A549 (cell line): ENCODE results near the gene PPP1R14B. TPM values are rescaled to one million over a fixed set of nuclear protein-coding genes. Genes with fewer than 3 reads are reported as not detected.

ENCODE experiments used
- ATAC-seq, 2 experiments: fragments of 200-7000 bp in 1 of 2; fragments of >200 bp in 1 of 2; cut with Nextera tagmentation in 1 of 2; cut with Tn5 transposase in 1 of 2; 3 replicates each; pipeline versions ENCODE4 v1.8.0 to v1.9.1; 2018 to 2020; ENCODE audit warnings: mild to moderate bottlenecking in 1 of 2, moderate library complexity in 1 of 2
- CTCF ChIA-PET: fragments of 300-600 bp; sonication (Branson Sonifier 250); formaldehyde crosslinking; extraction: SDS; loops from one replicate; lab custom pipeline; 2021; ENCODE audit warnings: antibody characterized with exemption, inconsistent platforms; lab: Yijun Ruan, JAX
- POLR2A ChIA-PET: fragments of 350-600 bp; formaldehyde crosslinking; extraction: SDS; loops from one replicate; lab custom pipeline; 2021; ENCODE audit warnings: antibody characterized with exemption, inconsistent platforms; lab: Yijun Ruan, JAX
- DNase-seq, 2 experiments: peaks; one replicate each; pipeline versions ENCODE4 v3.0.0 to v3.0.0-alpha.2; 2011 to 2016; ENCODE audit warnings: low read depth in 1 of 2, low spot score in 1 of 2
- FAIRE-seq: peaks from 2 replicates; lab custom pipeline; 2011; peaks lifted over from hg19 to GRCh38; lab: Jason Lieb, UNC
- H3K27ac ChIP-seq, 2 experiments: fragments of >200 bp; sonication (Bioruptor Twin); formaldehyde crosslinking; 3 replicates each; pipeline ENCODE4 v1.5.1; 2016 to 2017
- H3K4me1 ChIP-seq: fragments of >200 bp; sonication (Bioruptor Twin); formaldehyde crosslinking; 3 replicates; pipeline ENCODE4 v1.6.1; 2016
- H3K4me2 ChIP-seq: fragments of >200 bp; sonication (Bioruptor Twin); formaldehyde crosslinking; 3 replicates; pipeline ENCODE4 v1.6.1; 2016
- H3K4me3 ChIP-seq: fragments of >200 bp; sonication (Bioruptor Twin); formaldehyde crosslinking; 3 replicates; pipeline ENCODE4 v1.5.1; 2016
- H3K9me3 ChIP-seq: fragments of >200 bp; sonication (Bioruptor Twin); formaldehyde crosslinking; 3 replicates; pipeline ENCODE4 v1.6.1; 2016
- BHLHE40 ChIP-seq: IDR thresholded peaks from 2 replicates; pipeline ENCODE4 v1.6.1; 2012; ENCODE audit warnings: low read depth, low read length, inconsistent platforms
- CBX8 ChIP-seq: fragments of 200-600 bp; sonication (generic); IDR thresholded peaks from 2 replicates; pipeline ENCODE4 v1.6.1; 2016
- EHF ChIP-seq: fragments of 250-450 bp; sonication (Bioruptor Pico); IDR thresholded peaks from 2 replicates; pipeline ENCODE4 v1.5.0; 2020; ENCODE audit warnings: mild to moderate bottlenecking
- EP300 ChIP-seq, 2 experiments: fragments of >200 bp; sonication (Bioruptor Twin); formaldehyde crosslinking; IDR thresholded peaks; 2 replicates in 1 of 2; 3 replicates in 1 of 2; pipeline ENCODE4 v1.6.1; 2016 to 2017
- FOXS1 ChIP-seq: fragments of 250-450 bp; sonication (Bioruptor Pico); IDR thresholded peaks from 2 replicates; pipeline ENCODE4 v1.5.0; 2020; ENCODE audit warnings: mild to moderate bottlenecking, moderate library complexity
- HDAC2 ChIP-seq: fragments of 200-600 bp; sonication (generic); IDR thresholded peaks from 2 replicates; pipeline ENCODE4 v1.6.1; 2016
- HOXA7 ChIP-seq: fragments of 250-450 bp; sonication (Bioruptor Pico); IDR thresholded peaks from 2 replicates; pipeline ENCODE4 v1.5.0; 2020; ENCODE audit warnings: mild to moderate bottlenecking, moderate library complexity
- HOXB13 ChIP-seq: fragments of 250-450 bp; sonication (Bioruptor Pico); IDR thresholded peaks from 2 replicates; pipeline ENCODE4 v1.5.0; 2020; ENCODE audit warnings: low read depth, mild to moderate bottlenecking, moderate library complexity
- HOXB5 ChIP-seq: fragments of 250-450 bp; sonication (Bioruptor Pico); IDR thresholded peaks from 2 replicates; pipeline ENCODE4 v1.5.0; 2020; ENCODE audit warnings: mild to moderate bottlenecking, moderate library complexity
- JUN ChIP-seq, 2 experiments: fragments of >200 bp; sonication (Bioruptor Twin); formaldehyde crosslinking; IDR thresholded peaks; 2 replicates in 1 of 2; 3 replicates in 1 of 2; pipeline ENCODE4 v1.6.1; 2016 to 2017
- KDM1A ChIP-seq: fragments of 200-600 bp; sonication (generic); IDR thresholded peaks from 2 replicates; pipeline ENCODE4 v1.6.1; 2016; ENCODE audit warnings: low read depth, mild to moderate bottlenecking
- MAFK ChIP-seq: fragments of 450-650 bp; IDR thresholded peaks from 2 replicates; pipeline ENCODE4 v1.6.1; 2014; ENCODE audit not compliant: partially characterized antibody
- MAZ ChIP-seq: fragments of 150-350 bp; IDR thresholded peaks from 2 replicates; pipeline ENCODE4 v1.6.1; 2014; ENCODE audit warnings: antibody characterized with exemption, low read depth, low read length, borderline replicate concordance
- NFE2L2 ChIP-seq: fragments of 150-350 bp; conservative IDR thresholded peaks from 2 replicates; pipeline ENCODE4 v1.6.1; 2014; ENCODE audit warnings: low read length
- POLR2A ChIP-seq: IDR thresholded peaks from 2 replicates; pipeline ENCODE4 v1.6.1; 2012; ENCODE audit warnings: mild to moderate bottlenecking, low read length
- RAD21 ChIP-seq, 2 experiments: fragments of >200 bp in 1 of 2; sonication (Bioruptor Twin) in 1 of 2; formaldehyde crosslinking in 1 of 2; IDR thresholded peaks in 1 of 2; conservative IDR thresholded peaks in 1 of 2; 2 replicates in 1 of 2; 3 replicates in 1 of 2; pipeline ENCODE4 v1.6.1; 2012 to 2018; ENCODE audit warnings: inconsistent platforms in 1 of 2
- RCOR1 ChIP-seq: fragments of 150-350 bp; IDR thresholded peaks from 2 replicates; pipeline ENCODE4 v1.6.1; 2014; ENCODE audit warnings: antibody characterized with exemption, low read length, low read depth
- RFX5 ChIP-seq: fragments of 450-650 bp; IDR thresholded peaks from 2 replicates; pipeline ENCODE4 v1.7.1; 2014; ENCODE audit warnings: antibody characterized with exemption, mild to moderate bottlenecking, moderate library complexity
- RNF2 ChIP-seq: fragments of 200-600 bp; sonication (generic); IDR thresholded peaks from 2 replicates; pipeline ENCODE4 v1.6.1; 2016; ENCODE audit warnings: low read depth, mild to moderate bottlenecking, antibody characterized with exemption, moderate library complexity, borderline replicate concordance
- SREBF2 ChIP-seq: fragments of 450-650 bp; IDR thresholded peaks from 2 replicates; pipeline ENCODE4 v1.6.1; 2014; ENCODE audit warnings: mild to moderate bottlenecking, moderate library complexity
- TP53 ChIP-seq: fragments of 250-450 bp; sonication (Bioruptor Pico); IDR thresholded peaks from 2 replicates; pipeline ENCODE4 v1.5.0; 2021; ENCODE audit warnings: mild to moderate bottlenecking, moderate library complexity
- ZC3H11A ChIP-seq: fragments of 450-650 bp; IDR thresholded peaks from 2 replicates; pipeline ENCODE4 v1.6.1; 2014; ENCODE audit warnings: antibody characterized with exemption, mild to moderate bottlenecking
- ZFP36 ChIP-seq: fragments of 450-650 bp; IDR thresholded peaks from 2 replicates; pipeline ENCODE4 v1.6.1; 2014; ENCODE audit warnings: borderline replicate concordance; ENCODE audit not compliant: partially characterized antibody
- ZNF302 ChIP-seq: fragments of 250-450 bp; sonication (Bioruptor Pico); IDR thresholded peaks from 2 replicates; pipeline ENCODE4 v1.9.0; 2021; ENCODE audit warnings: inconsistent platforms, mild to moderate bottlenecking, moderate library complexity
- ZSCAN20 ChIP-seq: fragments of 250-450 bp; sonication (Bioruptor Pico); IDR thresholded peaks from 2 replicates; pipeline ENCODE4 v1.8.0; 2022; ENCODE audit warnings: mild to moderate bottlenecking, moderate library complexity
- WGBS: methylation state at CpG from one replicate; pipeline ENCODE4 v1.1.6; 2017; ENCODE audit errors: missing lambda C conversion rate; 5-methylcytosine and 5-hydroxymethylcytosine counted together
- polyA plus RNA-seq, 4 experiments: library from polyadenylated mRNA; depleted of rRNA in 3 of 4; stranded (reverse); fragments of >200 nt; fragmentation: RNase III in 1 of 4; extraction: RNeasy Plus Mini Kit Qiagen cat#74134 plus additional on column Dnase treatment in 1 of 4; gene quantifications; 2 replicates in 3 of 4; 3 replicates in 1 of 4; pipeline ENCODE4 v1.2.3, GENCODE V29; 2011 to 2017
- TF ChIP-seq, protein P1 (sequence below): IDR thresholded peaks from 2 replicates; pipeline ENCODE4 v1.6.1; 2012; ENCODE audit warnings: low read depth, borderline replicate concordance
- TF ChIP-seq, protein P2 (sequence below): IDR thresholded peaks from 2 replicates; pipeline ENCODE4 v1.6.1; 2012
- TF ChIP-seq, protein P3 (sequence below): fragments of 450-650 bp; IDR thresholded peaks from 2 replicates; pipeline ENCODE4 v1.6.1; 2014; ENCODE audit warnings: antibody characterized with exemption
- TF ChIP-seq, protein P4 (sequence below): fragments of 150-350 bp; IDR thresholded peaks from 2 replicates; pipeline ENCODE4 v1.6.1; 2014; ENCODE audit warnings: low read depth, mild to moderate bottlenecking, low read length
- TF ChIP-seq, protein P5 (sequence below): fragments of >200 bp; sonication (Bioruptor Twin); formaldehyde crosslinking; IDR thresholded peaks from 3 replicates; pipeline ENCODE4 v1.5.1; 2016
- TF ChIP-seq, protein P6 (sequence below): fragments of 250-450 bp; sonication (Bioruptor Pico); IDR thresholded peaks from 2 replicates; pipeline ENCODE4 v1.5.0; 2020; ENCODE audit warnings: low read depth, mild to moderate bottlenecking, moderate library complexity

PPP1R14B gene
- polyA plus RNA-seq, 2 of the 4 experiments (the other 2 are of a cell fraction): 152 to 154 TPM

DNA sequence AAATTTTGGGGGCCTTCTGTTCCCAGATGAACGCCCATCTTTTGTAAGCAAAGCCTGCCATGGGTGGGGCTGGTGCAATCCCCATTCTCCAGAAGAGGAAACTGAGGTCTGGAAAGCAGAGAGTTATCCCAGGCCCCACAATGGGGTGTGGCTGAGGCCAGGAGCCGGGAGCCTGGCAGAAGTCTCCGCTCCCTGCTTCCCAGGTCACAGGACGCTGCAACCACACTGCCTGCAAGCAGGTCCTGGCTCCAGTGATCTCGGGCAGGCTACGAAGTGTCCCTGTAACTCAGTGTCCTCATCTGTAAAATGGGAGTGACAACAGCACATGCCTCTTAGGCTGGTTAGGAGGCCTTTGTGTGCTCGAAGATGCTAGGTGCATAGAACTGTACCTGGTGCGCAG is 6.3 kb upstream of the PPP1R14B start:
- peak overlapping the region in 1 of 2 experiments; percentile 94; a peak in 3 of 6 replicates for H3K27ac ChIP-seq
- DNase-seq (no peak), FAIRE-seq (no peak), ATAC-seq (no peak)
- peaks cover 27% of the 10 kb centered on the region for H3K4me1 ChIP-seq
- peak overlapping the region; percentile 98 for H3K4me2 ChIP-seq
- no peak overlapping the region for H3K4me3 ChIP-seq
- H3K9me3 ChIP-seq: no peaks in the 10 kb centered on the region
- ChIA-PET CTCF (interaction anchor here (0.5 to 12.2 kb wide), 7 partner anchors 12 to 1436 kb away, joined by 4 to 220 read pairs (median 14); partner anchors contain the start of genes CATSPERZ, ESRRA and KCNK4), POLR2A (interaction anchor here (1.5 kb wide), 1 partner anchor 12 kb away, joined by 5 read pairs; the partner anchor contains the start of gene FKBP2)
- TF ChIP-seq ZFP36 (no peak), KDM1A (peak; percentile 74; the same call in 1 of the 2 replicates)
- 66% methylated on average over 8 of the region's 8 CpGs for WGBS

DNA sequence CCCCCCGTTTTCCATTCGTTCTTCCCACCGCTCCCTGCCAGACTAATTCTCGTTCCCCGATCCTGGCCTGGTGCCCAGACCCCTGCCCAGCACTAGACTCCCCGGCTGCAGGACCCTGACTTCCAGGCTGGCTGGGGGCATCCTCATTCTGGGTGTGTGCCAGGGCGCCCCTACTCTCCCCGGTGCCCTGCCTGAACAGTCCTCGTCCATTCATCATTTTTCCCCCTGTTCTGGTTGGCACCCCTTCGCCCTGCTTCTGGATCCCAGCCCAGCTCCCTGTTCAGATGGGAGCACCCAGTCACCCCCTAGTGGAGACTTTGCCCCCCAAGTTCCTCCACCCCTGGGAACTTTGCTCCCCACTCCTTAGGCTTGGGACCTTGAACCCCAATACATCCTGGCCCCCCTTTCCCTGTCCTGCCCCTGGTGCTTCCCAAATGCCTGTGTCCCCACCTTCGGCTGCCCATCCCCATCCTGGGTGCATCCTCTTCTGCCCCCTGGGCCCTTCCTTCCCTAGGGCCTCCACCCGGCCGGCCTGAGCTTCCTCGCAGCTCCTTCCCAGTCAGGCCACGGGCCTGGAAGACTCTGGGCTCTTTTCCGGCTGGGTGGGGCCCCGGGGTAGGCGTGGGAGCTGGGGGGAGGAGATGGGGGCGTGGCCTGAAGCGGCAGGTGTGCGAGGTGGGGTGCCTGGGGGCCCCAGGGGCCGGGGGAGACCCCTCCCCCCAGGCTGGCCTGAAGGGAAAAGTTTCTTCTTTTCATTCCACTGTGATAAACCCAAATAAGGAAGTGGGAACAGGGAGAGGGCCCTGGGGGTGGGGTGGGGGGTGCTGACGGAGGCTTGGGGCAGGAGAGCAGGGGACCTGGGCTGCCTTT is 5.5 kb upstream of the PPP1R14B start:
- CTCF ChIA-PET: interaction anchor here (0.5 to 12.2 kb wide), 24 partner anchors 9 to 1437 kb away, joined by 3 to 220 read pairs (median 4); partner anchors contain the start of genes CATSPERZ, ESRRA, FERMT3 and KCNK4
- DNase-seq (peak in 1 of 2 experiments; percentile 69), FAIRE-seq (no peak), ATAC-seq (peak; percentile 27 to 63; a peak in 5 of 6 replicates)
- 4% methylated on average over 19 of the region's 23 CpGs for WGBS
- POLR2A ChIA-PET: interaction anchor here (0.6 to 1.5 kb wide), 3 partner anchors 11 to 19 kb away, joined by 3 to 7 read pairs (median 5); partner anchors contain the start of gene FKBP2
- no peaks in the 10 kb centered on the region for H3K9me3 ChIP-seq
- H3K4me2 ChIP-seq: peak overlapping the region; percentile 98
- H3K4me1 ChIP-seq: peaks cover 32% of the 10 kb centered on the region
- H3K4me3 ChIP-seq: peak overlapping the region; percentile 84
- H3K27ac ChIP-seq: peak overlapping the region; percentile 92 to 94
- TF ChIP-seq HOXB5 (CRISPR knock-in tag) (no peak), EP300 (IDR thresholded peaks at IDR 0.05) (no peak), POLR2A (peak; percentile 60), ZNF302 (no peak), SREBF2 (no peak), EHF (CRISPR knock-in tag) (no peak), HOXA7 (no peak), ZC3H11A (no peak), CBX8 (no peak), ZSCAN20 (CRISPR knock-in tag) (no peak), RNF2 (no peak), RAD21 (conservative IDR thresholded peaks at IDR 0.05 in 1 of 2, IDR thresholded peaks at IDR 0.05 in 1 of 2) (peak in 1 of 2 experiments; percentile 17; a peak in 1 of 5 replicates), TP53 (CRISPR knock-in tag) (no peak), HOXB13 (CRISPR knock-in tag) (no peak), MAFK (no peak), JUN (IDR thresholded peaks at IDR 0.05) (no peak), FOXS1 (CRISPR knock-in tag) (no peak), MAZ (no peak), RCOR1 (no peak), HDAC2 (no peak), BHLHE40 (no peak), NFE2L2 (no peak), KDM1A (no peak), ZFP36 (no peak), RFX5 (no peak)
- TF ChIP-seq, protein P1, sequence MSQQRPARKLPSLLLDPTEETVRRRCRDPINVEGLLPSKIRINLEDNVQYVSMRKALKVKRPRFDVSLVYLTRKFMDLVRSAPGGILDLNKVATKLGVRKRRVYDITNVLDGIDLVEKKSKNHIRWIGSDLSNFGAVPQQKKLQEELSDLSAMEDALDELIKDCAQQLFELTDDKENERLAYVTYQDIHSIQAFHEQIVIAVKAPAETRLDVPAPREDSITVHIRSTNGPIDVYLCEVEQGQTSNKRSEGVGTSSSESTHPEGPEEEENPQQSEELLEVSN: no peak
- TF ChIP-seq, protein P2, sequence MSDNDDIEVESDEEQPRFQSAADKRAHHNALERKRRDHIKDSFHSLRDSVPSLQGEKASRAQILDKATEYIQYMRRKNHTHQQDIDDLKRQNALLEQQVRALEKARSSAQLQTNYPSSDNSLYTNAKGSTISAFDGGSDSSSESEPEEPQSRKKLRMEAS: 0 out of 2 replicates have a peak, but pooled peaks have one; percentile 24
- TF ChIP-seq, protein P3, sequence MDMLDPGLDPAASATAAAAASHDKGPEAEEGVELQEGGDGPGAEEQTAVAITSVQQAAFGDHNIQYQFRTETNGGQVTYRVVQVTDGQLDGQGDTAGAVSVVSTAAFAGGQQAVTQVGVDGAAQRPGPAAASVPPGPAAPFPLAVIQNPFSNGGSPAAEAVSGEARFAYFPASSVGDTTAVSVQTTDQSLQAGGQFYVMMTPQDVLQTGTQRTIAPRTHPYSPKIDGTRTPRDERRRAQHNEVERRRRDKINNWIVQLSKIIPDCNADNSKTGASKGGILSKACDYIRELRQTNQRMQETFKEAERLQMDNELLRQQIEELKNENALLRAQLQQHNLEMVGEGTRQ: no peak
- TF ChIP-seq, protein P4, sequence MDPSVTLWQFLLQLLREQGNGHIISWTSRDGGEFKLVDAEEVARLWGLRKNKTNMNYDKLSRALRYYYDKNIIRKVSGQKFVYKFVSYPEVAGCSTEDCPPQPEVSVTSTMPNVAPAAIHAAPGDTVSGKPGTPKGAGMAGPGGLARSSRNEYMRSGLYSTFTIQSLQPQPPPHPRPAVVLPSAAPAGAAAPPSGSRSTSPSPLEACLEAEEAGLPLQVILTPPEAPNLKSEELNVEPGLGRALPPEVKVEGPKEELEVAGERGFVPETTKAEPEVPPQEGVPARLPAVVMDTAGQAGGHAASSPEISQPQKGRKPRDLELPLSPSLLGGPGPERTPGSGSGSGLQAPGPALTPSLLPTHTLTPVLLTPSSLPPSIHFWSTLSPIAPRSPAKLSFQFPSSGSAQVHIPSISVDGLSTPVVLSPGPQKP: no peak
- TF ChIP-seq, protein P5, sequence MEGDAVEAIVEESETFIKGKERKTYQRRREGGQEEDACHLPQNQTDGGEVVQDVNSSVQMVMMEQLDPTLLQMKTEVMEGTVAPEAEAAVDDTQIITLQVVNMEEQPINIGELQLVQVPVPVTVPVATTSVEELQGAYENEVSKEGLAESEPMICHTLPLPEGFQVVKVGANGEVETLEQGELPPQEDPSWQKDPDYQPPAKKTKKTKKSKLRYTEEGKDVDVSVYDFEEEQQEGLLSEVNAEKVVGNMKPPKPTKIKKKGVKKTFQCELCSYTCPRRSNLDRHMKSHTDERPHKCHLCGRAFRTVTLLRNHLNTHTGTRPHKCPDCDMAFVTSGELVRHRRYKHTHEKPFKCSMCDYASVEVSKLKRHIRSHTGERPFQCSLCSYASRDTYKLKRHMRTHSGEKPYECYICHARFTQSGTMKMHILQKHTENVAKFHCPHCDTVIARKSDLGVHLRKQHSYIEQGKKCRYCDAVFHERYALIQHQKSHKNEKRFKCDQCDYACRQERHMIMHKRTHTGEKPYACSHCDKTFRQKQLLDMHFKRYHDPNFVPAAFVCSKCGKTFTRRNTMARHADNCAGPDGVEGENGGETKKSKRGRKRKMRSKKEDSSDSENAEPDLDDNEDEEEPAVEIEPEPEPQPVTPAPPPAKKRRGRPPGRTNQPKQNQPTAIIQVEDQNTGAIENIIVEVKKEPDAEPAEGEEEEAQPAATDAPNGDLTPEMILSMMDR: peak; percentile 30; the same call in 2 of the 3 replicates
- TF ChIP-seq, protein P6, sequence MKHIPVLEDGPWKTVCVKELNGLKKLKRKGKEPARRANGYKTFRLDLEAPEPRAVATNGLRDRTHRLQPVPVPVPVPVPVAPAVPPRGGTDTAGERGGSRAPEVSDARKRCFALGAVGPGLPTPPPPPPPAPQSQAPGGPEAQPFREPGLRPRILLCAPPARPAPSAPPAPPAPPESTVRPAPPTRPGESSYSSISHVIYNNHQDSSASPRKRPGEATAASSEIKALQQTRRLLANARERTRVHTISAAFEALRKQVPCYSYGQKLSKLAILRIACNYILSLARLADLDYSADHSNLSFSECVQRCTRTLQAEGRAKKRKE (CRISPR knock-in tag): no peak
